ENCODE results near the gene NPAS3. TPM values are rescaled to one million over a fixed set of nuclear protein-coding genes. Genes with fewer than 3 reads are reported as not detected.

NPAS3 gene
- total RNA-seq, 2 donors from 2014 or later, result 0.33 to 0.78 TPM

GRCh38 chr14:33717866-33718265 lies 779.2 kb downstream of the NPAS3 start:
- ATAC-seq (no peak), DNase-seq (no peak)
- Histone ChIP-seq H3K27ac (no peak overlapping the region), H3K9me3 (no peaks in the 10 kb centered on the region), H3K27me3 (no peaks in the 10 kb centered on the region), H3K4me1 (no peaks in the 10 kb centered on the region), H3K4me3 (no peak overlapping the region), H3K36me3 (replicated peaks in 1 of 2; ENCODE audit: insufficient read depth in 1 of 2, low read depth in 2 of 2) (no peaks in the 10 kb centered on the region)
- TF ChIP-seq POLR2A (IDR thresholded peaks at IDR 0.05) (no peak), CTCF (IDR thresholded peaks at IDR 0.05) (no peak)
- WGBS, 2 donors, result 92 to 93% methylated on average over 4 of the region's 4 CpGs
- intact Hi-C loops (cut with DNase I), result no loop called here

GRCh38 chr14:33720284-33720787 lies 781.7 kb downstream of the NPAS3 start:
- ATAC-seq, result no peak
- no peak for DNase-seq
- Histone ChIP-seq H3K36me3 (replicated peaks in 1 of 2; ENCODE audit: insufficient read depth in 1 of 2, low read depth in 2 of 2) (no peaks in the 10 kb centered on the region), H3K4me1 (no peaks in the 10 kb centered on the region), H3K9me3 (no peaks in the 10 kb centered on the region), H3K4me3 (no peak overlapping the region), H3K27ac (no peak overlapping the region), H3K27me3 (no peaks in the 10 kb centered on the region)
- TF ChIP-seq POLR2A (IDR thresholded peaks at IDR 0.05) (no peak), CTCF (IDR thresholded peaks at IDR 0.05) (no peak)
- 61 to 62% methylated on average over 4 of the region's 4 CpGs for WGBS, 2 donors
- intact Hi-C loops (cut with DNase I), result no loop called here

GRCh38 chr14:33726685-33727084 lies 788.0 kb downstream of the NPAS3 start:
- intact Hi-C loops (cut with DNase I), result no loop called here
- ATAC-seq, result no peak
- no peaks in the 10 kb centered on the region for H3K4me1 ChIP-seq
- H3K27me3 ChIP-seq, result no peaks in the 10 kb centered on the region
- no peak for DNase-seq
- TF ChIP-seq CTCF (IDR thresholded peaks at IDR 0.05) (no peak), POLR2A (IDR thresholded peaks at IDR 0.05) (no peak)
- no peak overlapping the region for H3K27ac ChIP-seq
- H3K9me3 ChIP-seq, result no peaks in the 10 kb centered on the region
- H3K36me3 ChIP-seq (replicated peaks in 1 of 2; ENCODE audit: insufficient read depth in 1 of 2, low read depth in 2 of 2), result no peaks in the 10 kb centered on the region
- WGBS, 2 donors, result 63 to 78% methylated on average over 5 of the region's 5 CpGs
- H3K4me3 ChIP-seq, result no peak overlapping the region

GRCh38 chr14:33727606-33728005 lies 788.9 kb downstream of the NPAS3 start:
- Histone ChIP-seq H3K27me3 (no peaks in the 10 kb centered on the region), H3K27ac (no peak overlapping the region), H3K4me1 (no peaks in the 10 kb centered on the region), H3K36me3 (replicated peaks in 1 of 2; ENCODE audit: insufficient read depth in 1 of 2, low read depth in 2 of 2) (no peaks in the 10 kb centered on the region), H3K4me3 (no peak overlapping the region), H3K9me3 (no peaks in the 10 kb centered on the region)
- WGBS, 2 donors, result 78 to 90% methylated on average over 6 of the region's 6 CpGs
- DNase-seq, result no peak
- no peak for TF ChIP-seq POLR2A (IDR thresholded peaks at IDR 0.05)
- intact Hi-C loops (cut with DNase I), result no loop called here
- ATAC-seq, result no peak

DNA sequence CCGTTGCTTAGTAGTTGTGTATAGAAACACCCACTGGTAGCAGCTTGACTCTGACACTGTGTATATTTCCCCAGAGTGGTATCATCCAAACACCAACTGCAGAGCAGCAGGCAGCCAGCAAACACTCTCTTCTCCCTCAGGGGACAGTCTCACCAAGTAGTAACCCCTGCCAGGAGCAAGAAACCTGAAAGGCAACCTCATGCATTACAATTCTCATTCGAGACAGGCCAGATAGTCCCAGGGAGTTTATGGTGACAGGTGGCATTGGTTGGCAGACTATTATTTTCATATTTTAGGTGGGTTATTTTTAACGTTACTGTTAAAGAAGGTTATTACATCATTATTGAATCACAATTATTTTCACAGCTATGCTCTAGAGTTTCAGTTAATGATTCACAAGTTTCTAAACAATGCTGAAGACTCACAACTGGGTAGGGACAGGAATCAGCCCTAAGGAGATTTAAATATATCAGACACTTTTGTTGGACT lies 789.4 kb downstream of the NPAS3 start:
- no peak for TF ChIP-seq POLR2A (IDR thresholded peaks at IDR 0.05)
- TF ChIP-seq CTCF (IDR thresholded peaks at IDR 0.05), result no peak
- Histone ChIP-seq H3K9me3 (no peaks in the 10 kb centered on the region), H3K4me1 (no peaks in the 10 kb centered on the region), H3K36me3 (replicated peaks in 1 of 2; ENCODE audit: insufficient read depth in 1 of 2, low read depth in 2 of 2) (no peaks in the 10 kb centered on the region), H3K27ac (no peak overlapping the region), H3K27me3 (no peaks in the 10 kb centered on the region), H3K4me3 (no peak overlapping the region)
- peak in 1 of 4 donors; percentile 9 for DNase-seq
- 24 to 25% methylated on average over 3 of the region's 3 CpGs for WGBS, 2 donors
- no peak for ATAC-seq
- intact Hi-C loops (cut with DNase I), result no loop called here
